Fibroblast of lung (primary cell): ENCODE measurements around the gene AZGP1.
"Not testable (repeated sequence)": the region's sequence is repeated elsewhere in the genome, so short reads cannot be mapped to it uniquely, and the experiment has no call there.

Source experiments
- CTCF ChIP-seq, 2 donors: IDR thresholded peaks in 1 of 2; conservative IDR thresholded peaks in 1 of 2; 1 replicate in 1 of 2; 2 replicates in 1 of 2; pipeline ENCODE4 v1.5.1; 2011 to 2012; ENCODE audit warnings: low read length in 2 of 2, control low read depth in 1 of 2, inconsistent platforms in 1 of 2, low read depth in 1 of 2, mild to moderate bottlenecking in 1 of 2
- EZH2 ChIP-seq: IDR thresholded peaks from 2 replicates; pipeline ENCODE4 v1.5.1; 2012; ENCODE audit warnings: low read length, control low read depth, mild to moderate bottlenecking; ENCODE audit errors: missing control alignments

- TF ChIP-seq CTCF (conservative IDR thresholded peaks at IDR 0.05 in 1 of 2, IDR thresholded peaks at IDR 0.05 in 1 of 2; ENCODE audit: low read depth in 1 of 2, low read length in 2 of 2); EZH2: not testable (repeated sequence)
Measured at GRCh38 chr7:99981066-99981465, 5.2 kb upstream of the AZGP1 start.
